Mesenchymal stem cell (in vitro differentiated cells and primary cell): Measurements from ENCODE around the gene HDHD3. TPM values are rescaled to one million over a fixed set of nuclear protein-coding genes. Genes with fewer than 3 reads are reported as not detected.

Source experiments
- DNase-seq: peaks from one replicate; pipeline ENCODE4 v3.0.0-alpha.2; 2013
- H2AFZ ChIP-seq: one replicate; pipeline ENCODE4 v1.6.1; 2013; ENCODE audit warnings: low read depth, mild to moderate bottlenecking, control low read depth, inconsistent platforms, low read length, moderate library complexity
- H2AK5ac ChIP-seq: 2 replicates; pipeline ENCODE4 v1.6.1; 2013; ENCODE audit warnings: low read length, moderate library complexity, mild to moderate bottlenecking, inconsistent platforms; ENCODE audit not compliant: severe bottlenecking
- H2BK120ac ChIP-seq: one replicate; pipeline ENCODE4 v1.6.1; 2013; ENCODE audit warnings: low read depth, mild to moderate bottlenecking, inconsistent platforms, low read length, moderate library complexity
- H2BK12ac ChIP-seq, 2 experiments: one replicate each; pipeline ENCODE4 v1.6.1; 2013; ENCODE audit warnings: inconsistent platforms in 2 of 2, low read length in 2 of 2, mild to moderate bottlenecking in 2 of 2, moderate library complexity in 2 of 2, control low read depth in 1 of 2
- H2BK15ac ChIP-seq: one replicate; pipeline ENCODE4 v1.6.1; 2013; ENCODE audit warnings: mild to moderate bottlenecking, low read depth, inconsistent platforms; ENCODE audit not compliant: poor library complexity, severe bottlenecking
- H2BK5ac ChIP-seq: 2 replicates; pipeline ENCODE4 v1.6.1; 2013; ENCODE audit warnings: low read depth, mild to moderate bottlenecking, low read length, control low read depth, inconsistent platforms; ENCODE audit not compliant: poor library complexity, severe bottlenecking
- H3K14ac ChIP-seq, 2 experiments: one replicate each; pipeline ENCODE4 v1.6.1; 2013; ENCODE audit warnings: inconsistent platforms in 2 of 2, low read length in 2 of 2, control low read depth in 1 of 2, mild to moderate bottlenecking in 1 of 2, moderate library complexity in 1 of 2
- H3K18ac ChIP-seq, 2 experiments: one replicate each; pipeline ENCODE4 v1.6.1; 2013; ENCODE audit warnings: inconsistent platforms in 2 of 2, low read length in 2 of 2, control low read depth in 1 of 2, low read depth in 1 of 2, mild to moderate bottlenecking in 1 of 2
- H3K23ac ChIP-seq, 2 experiments: one replicate each; pipeline ENCODE4 v1.6.1; 2013; ENCODE audit warnings: inconsistent platforms in 2 of 2, low read length in 2 of 2, mild to moderate bottlenecking in 2 of 2, moderate library complexity in 2 of 2, control low read depth in 1 of 2
- H3K27ac ChIP-seq: 2 replicates; pipeline ENCODE4 v1.5.1; 2013; ENCODE audit warnings: mild to moderate bottlenecking, moderate library complexity, low read length, control low read depth, inconsistent platforms; ENCODE audit not compliant: poor library complexity, severe bottlenecking
- H3K27me3 ChIP-seq, 2 experiments: 2 replicates each; pipeline versions ENCODE4 v1.6.1 to v1.7.0; 2013; ENCODE audit warnings: low read length in 2 of 2, mild to moderate bottlenecking in 2 of 2, moderate library complexity in 2 of 2, control low read depth in 1 of 2, inconsistent platforms in 1 of 2; ENCODE audit not compliant: control insufficient read depth in 1 of 2, insufficient read depth in 1 of 2
- H3K36me3 ChIP-seq, 2 experiments: 2 replicates each; pipeline versions ENCODE4 v1.6.1 to v1.7.0; 2013; ENCODE audit warnings: low read length in 2 of 2, control low read depth in 1 of 2, inconsistent platforms in 1 of 2, low read depth in 1 of 2, mild to moderate bottlenecking in 1 of 2; ENCODE audit not compliant: insufficient read depth in 2 of 2, control insufficient read depth in 1 of 2
- H3K4ac ChIP-seq, 2 experiments: one replicate each; pipeline ENCODE4 v1.6.1; 2013; ENCODE audit warnings: inconsistent platforms in 2 of 2, low read length in 2 of 2, mild to moderate bottlenecking in 2 of 2, moderate library complexity in 2 of 2, control low read depth in 1 of 2, low read depth in 1 of 2
- H3K4me1 ChIP-seq: 2 replicates; pipeline ENCODE4 v1.6.1; 2013; ENCODE audit warnings: low read depth, low read length, control low read depth; ENCODE audit not compliant: control insufficient read depth, insufficient read depth
- H3K4me2 ChIP-seq: 2 replicates; pipeline ENCODE4 v1.6.1; 2013; ENCODE audit warnings: low read length, mild to moderate bottlenecking, inconsistent platforms; ENCODE audit not compliant: poor library complexity, severe bottlenecking
- H3K4me3 ChIP-seq, 2 experiments: 2 replicates each; pipeline versions ENCODE4 v1.5.1 to v1.7.0; 2013; ENCODE audit warnings: low read length in 2 of 2, mild to moderate bottlenecking in 2 of 2, control low read depth in 1 of 2, low read depth in 1 of 2; ENCODE audit not compliant: insufficient read depth in 1 of 2
- H3K79me1 ChIP-seq: replicated peaks from 2 replicates; pipeline ENCODE4 v1.6.1; 2013; ENCODE audit warnings: mild to moderate bottlenecking, control low read depth, low read length, inconsistent platforms; ENCODE audit not compliant: poor library complexity, severe bottlenecking
- H3K9ac ChIP-seq: 2 replicates; pipeline ENCODE4 v1.7.0; 2013; ENCODE audit warnings: mild to moderate bottlenecking, low read length, moderate library complexity
- H3K9me3 ChIP-seq: 2 replicates; pipeline ENCODE4 v1.7.0; 2013; ENCODE audit warnings: mild to moderate bottlenecking, low read length; ENCODE audit not compliant: control insufficient read depth
- H4K8ac ChIP-seq: one replicate; pipeline ENCODE4 v1.6.1; 2013; ENCODE audit warnings: inconsistent platforms, mild to moderate bottlenecking, low read length, moderate library complexity
- H4K91ac ChIP-seq: one replicate; pipeline ENCODE4 v1.6.1; 2013; ENCODE audit warnings: mild to moderate bottlenecking, low read length, inconsistent platforms
- WGBS: methylation state at CpG from one replicate; pipeline ENCODE4 v1.1.7; 2013; ENCODE audit warnings: mixed read lengths; 5-methylcytosine and 5-hydroxymethylcytosine counted together
- polyA plus RNA-seq, 2 experiments: library from polyadenylated mRNA; stranded (reverse); fragments of 200-250 nt; gene quantifications; one replicate each; pipeline ENCODE4 v1.2.3, GENCODE V29; 2013

Gene HDHD3
- 8.9 TPM for polyA plus RNA-seq (2013, experiment 1 of 2)
- 8.8 TPM for polyA plus RNA-seq (2013, experiment 2 of 2)

- Histone ChIP-seq H2BK15ac (peak within 1 kb of the TSS; percentile 66), H3K4me1 (peaks cover 3% of the 10 kb centered on the region), H2AK5ac (no peak within 1 kb of the TSS), H4K91ac (peak within 1 kb of the TSS; percentile 55), H2AFZ (peak within 1 kb of the TSS; percentile 91), H3K9me3 (no peaks in the 10 kb centered on the region), H3K4ac (peak within 1 kb of the TSS; percentile 9 to 59), H3K14ac (peak within 1 kb of the TSS in 1 of 2 experiments; percentile 53), H3K27ac (no peak within 1 kb of the TSS), H3K4me3 (peak within 1 kb of the TSS; percentile 73 to 85), H3K18ac (peak within 1 kb of the TSS; percentile 46 to 63), H3K23ac (no peak within 1 kb of the TSS), H4K8ac (peak within 1 kb of the TSS; percentile 70), H3K79me1 (peaks cover 18% of the 10 kb centered on the region), H3K4me2 (peak within 1 kb of the TSS; percentile 73), H3K9ac (peak within 1 kb of the TSS; percentile 91), H3K27me3 (no peaks in the 10 kb centered on the region), H2BK12ac (no peak within 1 kb of the TSS), H2BK120ac (no peak within 1 kb of the TSS), H2BK5ac (no peak within 1 kb of the TSS), H3K36me3 (peaks cover 17 to 25% of the 10 kb centered on the region in 2 experiments)
- WGBS: 2% methylated on average over 54 of the region's 74 CpGs
- DNase-seq: peak; percentile 77
These were observed at the start of gene HDHD3 for GRCh38 chr9:113376634-113377567. Gene HDHD3 (minus strand): TSS chr9:113376986. CDS start chr9:113374354, 2,632 bp downstream.

GRCh38 chr9:113425072-113425471 is 48.3 kb upstream of the HDHD3 start:
- Histone ChIP-seq H2BK15ac (no peak overlapping the region), H3K14ac (no peak overlapping the region), H3K36me3 (no peaks in the 10 kb centered on the region), H3K9me3 (no peaks in the 10 kb centered on the region), H3K79me1 (no peaks in the 10 kb centered on the region), H2BK5ac (no peak overlapping the region), H3K27me3 (peaks cover 5 to 7% of the 10 kb centered on the region in 2 experiments), H3K4me2 (no peak overlapping the region), H3K4me1 (no peaks in the 10 kb centered on the region), H4K8ac (no peak overlapping the region), H2BK12ac (no peak overlapping the region), H4K91ac (peak overlapping the region; percentile 34), H2AK5ac (no peak overlapping the region), H3K27ac (no peak overlapping the region), H2BK120ac (no peak overlapping the region), H2AFZ (no peak overlapping the region), H3K18ac (peak overlapping the region in 1 of 2 experiments; percentile 70), H3K9ac (no peak overlapping the region), H3K4ac (no peak overlapping the region), H3K4me3 (no peak overlapping the region), H3K23ac (no peak overlapping the region)
- no peak for DNase-seq
- WGBS: 79% methylated on average over 2 of the region's 2 CpGs

- Histone ChIP-seq H3K4me1 (no peaks in the 10 kb centered on the region), H2BK12ac (no peak overlapping the region), H3K9ac (no peak overlapping the region), H3K27me3 (peaks cover 5 to 7% of the 10 kb centered on the region in 2 experiments), H3K4me3 (no peak overlapping the region), H2AFZ (no peak overlapping the region), H2BK5ac (no peak overlapping the region), H3K79me1 (no peaks in the 10 kb centered on the region), H3K14ac (no peak overlapping the region), H2BK15ac (no peak overlapping the region), H3K9me3 (no peaks in the 10 kb centered on the region), H3K4me2 (no peak overlapping the region), H3K27ac (no peak overlapping the region), H2AK5ac (no peak overlapping the region), H3K23ac (no peak overlapping the region), H3K18ac (peak overlapping the region in 1 of 2 experiments; percentile 45), H4K91ac (no peak overlapping the region), H3K36me3 (no peaks in the 10 kb centered on the region), H2BK120ac (peak overlapping the region; percentile 23), H4K8ac (peak overlapping the region; percentile 16), H3K4ac (no peak overlapping the region)
- DNase-seq: peak; percentile 69
- WGBS: 33% methylated on average over 2 of the region's 3 CpGs
These were observed 44.9 kb upstream of the HDHD3 start for GRCh38 chr9:113421726-113422125.

- WGBS: 66% methylated on average over 3 of the region's 4 CpGs
- H2AK5ac ChIP-seq: no peak overlapping the region
- H3K27me3 ChIP-seq: no peaks in the 10 kb centered on the region
- no peak overlapping the region for H3K4me3 ChIP-seq
- no peak overlapping the region for H2AFZ ChIP-seq
- H2BK12ac ChIP-seq: no peak overlapping the region
- no peak overlapping the region for H2BK15ac ChIP-seq
- no peak overlapping the region for H2BK120ac ChIP-seq
- no peak overlapping the region for H2BK5ac ChIP-seq
- H4K91ac ChIP-seq: peak overlapping the region; percentile 72
- no peaks in the 10 kb centered on the region for H3K79me1 ChIP-seq
- no peak overlapping the region for H3K18ac ChIP-seq
- no peak overlapping the region for H3K9ac ChIP-seq
- no peak overlapping the region for H3K27ac ChIP-seq
- H3K4me2 ChIP-seq: no peak overlapping the region
- H3K4ac ChIP-seq: peak overlapping the region in 1 of 2 experiments; percentile 27
- H3K14ac ChIP-seq: no peak overlapping the region
- H3K9me3 ChIP-seq: no peaks in the 10 kb centered on the region
- H3K36me3 ChIP-seq: no peaks in the 10 kb centered on the region
- DNase-seq: peak; percentile 33
- peak overlapping the region; percentile 7 for H4K8ac ChIP-seq
- H3K23ac ChIP-seq: no peak overlapping the region
- H3K4me1 ChIP-seq: no peaks in the 10 kb centered on the region
These were observed 40.6 kb upstream of the HDHD3 start for GRCh38 chr9:113417370-113417769.
